Measurements from ENCODE around the gene TESK1.
A peak's percentile ranks its signal among the peaks of the same experiment; 100 is the strongest.
"Not testable (repeated sequence)": the region's sequence is repeated elsewhere in the genome, so short reads cannot be mapped to it uniquely, and the experiment has no call there.

Gene TESK1

GRCh38 chr9:35643046-35643445, 38.0 kb downstream of the TESK1 start:
- Mint-ChIP-seq H3K27ac (no peak overlapping the region), H3K27me3 (no peaks in the 10 kb centered on the region), H3K9me3 (no peaks in the 10 kb centered on the region), H3K36me3 (peaks cover 19% of the 10 kb centered on the region), H3K4me3 (no peak overlapping the region), H3K4me1 (peaks cover 65% of the 10 kb centered on the region)
- ATAC-seq: no peak

- peaks cover 64% of the 10 kb centered on the region for H3K4me1 Mint-ChIP-seq
- peak overlapping the region; percentile 92 for H3K27ac Mint-ChIP-seq
- peak overlapping the region; percentile 92 for H3K4me3 Mint-ChIP-seq
- ATAC-seq, H3K9me3 Mint-ChIP-seq, H3K27me3 Mint-ChIP-seq: not testable (repeated sequence)
- peaks cover 12% of the 10 kb centered on the region for H3K36me3 Mint-ChIP-seq
Measured at GRCh38 chr9:35645736-35646135, 40.7 kb downstream of the TESK1 start.

GRCh38 chr9:35646153-35646532, 41.1 kb downstream of the TESK1 start:
- peaks cover 8% of the 10 kb centered on the region for H3K36me3 Mint-ChIP-seq
- H3K9me3 Mint-ChIP-seq: no peaks in the 10 kb centered on the region
- H3K4me3 Mint-ChIP-seq: peak overlapping the region; percentile 92

GRCh38 chr9:35646533-35647265, 41.6 kb downstream of the TESK1 start:
- peak; percentile 91 for ATAC-seq
- Mint-ChIP-seq H3K36me3 (peaks cover 6% of the 10 kb centered on the region), H3K4me3 (peak overlapping the region; percentile 92), H3K27ac (peak overlapping the region; percentile 92), H3K4me1 (peaks cover 64% of the 10 kb centered on the region), H3K27me3 (no peaks in the 10 kb centered on the region), H3K9me3 (no peaks in the 10 kb centered on the region)

More at GRCh38 chr9:35646153-35646532, 41.1 kb downstream of the TESK1 start:
- Mint-ChIP-seq H3K4me1 (peaks cover 64% of the 10 kb centered on the region), H3K27me3 (no peaks in the 10 kb centered on the region), H3K27ac (peak overlapping the region; percentile 92)
- ATAC-seq: no peak

GRCh38 chr9:35649431-35650340, 44.6 kb downstream of the TESK1 start:
- Mint-ChIP-seq H3K9me3 (no peaks in the 10 kb centered on the region), H3K4me3 (peak overlapping the region; percentile 83), H3K36me3 (no peaks in the 10 kb centered on the region), H3K4me1 (peaks cover 56% of the 10 kb centered on the region), H3K27me3 (no peaks in the 10 kb centered on the region), H3K27ac (peak overlapping the region; percentile 92)
- no peak for ATAC-seq

- Mint-ChIP-seq H3K4me3 (peak within 1 kb of the TSS; percentile 83), H3K4me1 (peaks cover 52% of the 10 kb centered on the region), H3K36me3 (no peaks in the 10 kb centered on the region), H3K27ac (peak within 1 kb of the TSS; percentile 92), H3K9me3 (no peaks in the 10 kb centered on the region), H3K27me3 (no peaks in the 10 kb centered on the region)
- ATAC-seq: peak; percentile 3
Measured at GRCh38 chr9:35650341-35651158, 45.5 kb downstream of the TESK1 start, which contains the start of gene SIT1. Gene SIT1, minus strand, starts transcription at chr9:35650931. Its CDS starts 78 bp downstream, at chr9:35650853.

GRCh38 chr9:35651956-35652828, 47.1 kb downstream of the TESK1 start:
- Mint-ChIP-seq H3K9me3 (no peaks in the 10 kb centered on the region), H3K27ac (peak overlapping the region; percentile 92), H3K27me3 (no peaks in the 10 kb centered on the region), H3K4me3 (peak overlapping the region; percentile 10), H3K4me1 (peaks cover 58% of the 10 kb centered on the region), H3K36me3 (no peaks in the 10 kb centered on the region)
- no peak for ATAC-seq

- peaks cover 58% of the 10 kb centered on the region for H3K4me1 Mint-ChIP-seq
- ATAC-seq: no peak
- no peak overlapping the region for H3K4me3 Mint-ChIP-seq
- no peaks in the 10 kb centered on the region for H3K36me3 Mint-ChIP-seq
- H3K9me3 Mint-ChIP-seq: no peaks in the 10 kb centered on the region
- H3K27me3 Mint-ChIP-seq: no peaks in the 10 kb centered on the region
- peak overlapping the region; percentile 21 for H3K27ac Mint-ChIP-seq
Measured at GRCh38 chr9:35652829-35653209, 47.8 kb downstream of the TESK1 start.

GRCh38 chr9:35653611-35654010, 48.5 kb downstream of the TESK1 start:
- peak overlapping the region; percentile 21 for H3K27ac Mint-ChIP-seq
- H3K36me3 Mint-ChIP-seq: no peaks in the 10 kb centered on the region
- H3K27me3 Mint-ChIP-seq: no peaks in the 10 kb centered on the region
- no peak overlapping the region for H3K4me3 Mint-ChIP-seq
- no peak for ATAC-seq
- no peaks in the 10 kb centered on the region for H3K9me3 Mint-ChIP-seq
- H3K4me1 Mint-ChIP-seq: peaks cover 52% of the 10 kb centered on the region

- no peak for ATAC-seq
- Mint-ChIP-seq H3K4me1 (peaks cover 60% of the 10 kb centered on the region), H3K36me3 (peaks cover 22% of the 10 kb centered on the region), H3K4me3 (no peak overlapping the region), H3K27me3 (no peaks in the 10 kb centered on the region), H3K9me3 (no peaks in the 10 kb centered on the region), H3K27ac (peak overlapping the region; percentile 99)
Measured at GRCh38 chr9:35656348-35656747, 51.3 kb downstream of the TESK1 start.

- ATAC-seq: no peak
- Mint-ChIP-seq H3K9me3 (no peaks in the 10 kb centered on the region), H3K36me3 (peaks cover 22% of the 10 kb centered on the region), H3K27ac (peak overlapping the region; percentile 99), H3K4me1 (peaks cover 59% of the 10 kb centered on the region), H3K4me3 (peak overlapping the region; percentile 94), H3K27me3 (no peaks in the 10 kb centered on the region)
Measured at GRCh38 chr9:35656831-35657545, 51.9 kb downstream of the TESK1 start.

GRCh38 chr9:35657546-35658136, 52.6 kb downstream of the TESK1 start, which contains the start of gene RMRP:
Gene RMRP, minus strand, starts transcription at chr9:35658019.
- Mint-ChIP-seq H3K36me3 (peaks cover 22% of the 10 kb centered on the region), H3K4me1 (peaks cover 63% of the 10 kb centered on the region)

More at GRCh38 chr9:35657546-35658136, 52.6 kb downstream of the TESK1 start, which contains the start of gene RMRP:
- Mint-ChIP-seq H3K9me3 (no peaks in the 10 kb centered on the region), H3K27me3 (no peaks in the 10 kb centered on the region), H3K27ac (peak within 1 kb of the TSS; percentile 99), H3K4me3 (peak within 1 kb of the TSS; percentile 94)
- ATAC-seq: peak; percentile 96
